Memory B cell (primary cell): ENCODE results near the gene TBC1D17.

Experiments used
- ATAC-seq: fragments of 150-1000 bp; cut with Tn5 transposase; 2 replicates; pipeline ENCODE4 v1.10.0; 2021; ENCODE audit warnings: low read depth, mild to moderate bottlenecking, moderate library complexity
- DNase-seq, 2 donors: peaks; one replicate each; pipeline ENCODE4 v3.0.0; 2022; ENCODE audit warnings: low spot score in 2 of 2
- H3K27ac Mint-ChIP-seq: one replicate; pipeline ENCODE4 v1.8.0; 2022; ENCODE audit warnings: mild to moderate bottlenecking, moderate library complexity, mixed read lengths
- H3K27me3 Mint-ChIP-seq: one replicate; pipeline ENCODE4 v1.8.0; 2022; ENCODE audit warnings: mixed read lengths
- H3K36me3 Mint-ChIP-seq: one replicate; pipeline ENCODE4 v1.8.0; 2022; ENCODE audit warnings: mild to moderate bottlenecking, mixed read lengths
- H3K4me1 Mint-ChIP-seq: one replicate; pipeline ENCODE4 v1.8.0; 2022; ENCODE audit warnings: mixed read lengths
- H3K4me3 Mint-ChIP-seq: one replicate; pipeline ENCODE4 v1.8.0; 2022; ENCODE audit warnings: mild to moderate bottlenecking, moderate library complexity, mixed read lengths
- H3K9me3 Mint-ChIP-seq: one replicate; pipeline ENCODE4 v1.8.0; 2022; ENCODE audit warnings: mixed read lengths

TBC1D17 gene

DNA sequence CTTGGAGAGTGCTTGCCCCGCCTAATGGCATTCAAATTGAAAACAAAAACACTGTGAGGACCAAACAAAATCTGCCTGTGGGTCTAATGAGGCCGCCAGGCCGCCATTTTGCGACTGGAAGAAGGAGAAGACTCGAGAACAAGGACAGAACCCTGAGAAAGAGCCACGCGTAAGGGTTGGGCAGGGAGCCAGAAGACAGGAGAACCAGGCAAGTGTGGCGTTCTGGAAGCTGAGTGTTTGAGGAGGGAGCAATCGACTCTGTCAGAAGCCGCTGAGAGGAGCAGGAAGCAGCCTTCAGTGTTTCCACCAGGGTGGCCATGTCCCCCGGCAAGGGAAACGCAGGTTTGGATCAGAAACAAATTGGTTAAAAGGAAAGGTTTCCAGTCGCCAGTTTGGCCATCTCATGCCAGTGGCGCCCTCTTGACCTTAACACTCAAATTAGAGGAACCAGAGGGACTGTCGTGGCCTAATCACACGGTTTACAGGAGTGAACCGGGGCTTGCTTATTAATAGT, 36.7 kb upstream of the TBC1D17 start:
- peak overlapping the region; percentile 86 for H3K27ac Mint-ChIP-seq
- H3K27me3 Mint-ChIP-seq: no peaks in the 10 kb centered on the region
- no peak overlapping the region for H3K4me3 Mint-ChIP-seq

DNA sequence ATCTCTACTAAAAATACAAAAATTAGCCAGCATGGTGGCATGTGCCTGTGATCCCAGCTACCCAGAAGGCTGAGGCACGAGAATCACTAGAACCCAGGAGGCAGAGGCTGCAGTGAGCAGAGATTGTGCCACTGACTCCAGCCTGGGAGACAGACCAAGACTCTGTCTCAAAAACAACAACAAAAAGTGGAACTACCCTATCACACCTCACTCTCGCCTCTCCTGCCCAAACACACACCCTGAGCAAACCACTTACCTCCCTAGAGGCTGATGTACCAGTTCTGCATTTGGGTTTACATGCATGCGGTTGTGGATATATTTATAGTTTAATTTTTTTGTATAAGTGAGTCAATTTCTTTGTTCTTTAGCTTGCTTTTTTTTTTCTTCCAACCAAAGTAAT, 34.2 kb upstream of the TBC1D17 start:
- peak overlapping the region; percentile 86 for H3K27ac Mint-ChIP-seq
- peak in 1 of 2 donors; percentile 71 for DNase-seq
- peaks cover 11% of the 10 kb centered on the region for H3K4me1 Mint-ChIP-seq
- no peaks in the 10 kb centered on the region for H3K27me3 Mint-ChIP-seq
- no peaks in the 10 kb centered on the region for H3K9me3 Mint-ChIP-seq
- H3K36me3 Mint-ChIP-seq: peaks cover 16% of the 10 kb centered on the region
- H3K4me3 Mint-ChIP-seq: peak overlapping the region; percentile 60
- peak; percentile 99 for ATAC-seq

More for the DNA sequence above, 36.7 kb upstream of the TBC1D17 start:
- Mint-ChIP-seq H3K9me3 (no peaks in the 10 kb centered on the region), H3K4me1 (peaks cover 9% of the 10 kb centered on the region), H3K36me3 (peaks cover 29% of the 10 kb centered on the region)
- no peak for ATAC-seq
- DNase-seq: no peak

DNA sequence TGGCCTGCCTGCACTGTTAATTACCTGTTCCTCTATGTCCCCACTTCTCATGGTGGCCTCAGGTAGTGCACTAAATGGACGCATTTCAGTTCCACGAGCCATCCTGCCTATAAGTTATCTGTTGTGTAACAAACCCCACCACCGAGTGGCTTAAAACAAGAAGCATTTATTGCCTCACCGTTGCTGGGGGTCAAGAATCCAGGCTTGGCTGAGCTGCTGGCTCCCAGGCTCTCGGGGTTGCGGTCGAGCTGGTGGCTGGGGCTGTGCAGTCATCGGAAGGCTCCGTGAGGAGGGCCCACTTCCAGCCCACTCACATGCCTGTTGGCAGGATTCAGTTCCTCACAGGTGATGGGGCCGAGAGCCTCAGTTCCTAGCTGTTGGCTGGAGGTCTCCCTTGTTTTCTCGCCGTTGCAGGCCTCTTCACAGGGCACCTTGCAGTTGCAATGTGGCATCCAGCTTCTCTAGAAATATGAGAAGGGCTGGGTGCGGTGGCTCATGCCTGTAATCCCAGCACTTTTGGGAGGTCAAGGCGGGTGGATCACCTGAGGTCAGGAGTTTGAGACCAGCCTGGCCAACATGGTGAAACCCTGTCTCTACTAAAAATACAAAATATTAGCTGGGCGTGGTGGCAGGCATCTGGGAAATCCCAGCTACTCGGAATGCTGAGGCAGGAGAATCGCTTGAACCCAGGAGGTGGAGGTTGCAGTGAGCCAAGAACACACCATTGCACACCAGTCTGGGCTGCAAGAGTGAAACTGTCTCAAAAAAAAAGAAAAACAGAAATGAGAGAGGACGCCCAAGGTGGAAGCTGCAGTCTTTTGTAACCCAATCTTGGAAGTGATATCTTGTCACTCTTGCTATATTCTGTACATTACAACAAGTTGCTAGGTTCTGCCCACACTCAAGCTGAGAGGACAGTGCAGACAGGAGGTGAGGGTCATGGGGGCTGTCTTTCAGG, 33.1 kb upstream of the TBC1D17 start:
- H3K4me1 Mint-ChIP-seq: peaks cover 16% of the 10 kb centered on the region
- H3K9me3 Mint-ChIP-seq: peaks cover 6% of the 10 kb centered on the region
- no peaks in the 10 kb centered on the region for H3K27me3 Mint-ChIP-seq
- ATAC-seq (no peak), DNase-seq (no peak)
- H3K27ac Mint-ChIP-seq: peak overlapping the region; percentile 86
- peak overlapping the region; percentile 79 for H3K4me3 Mint-ChIP-seq
- H3K36me3 Mint-ChIP-seq: peaks cover 8% of the 10 kb centered on the region

GRCh38 chr19:49845414-49845813, 32.1 kb upstream of the TBC1D17 start:
- H3K27me3 Mint-ChIP-seq: no peaks in the 10 kb centered on the region
- H3K4me1 Mint-ChIP-seq: peaks cover 23% of the 10 kb centered on the region
- H3K4me3 Mint-ChIP-seq: no peak overlapping the region
- DNase-seq: no peak
- H3K36me3 Mint-ChIP-seq: peaks cover 6% of the 10 kb centered on the region
- ATAC-seq: no peak
- H3K27ac Mint-ChIP-seq: no peak overlapping the region
- H3K9me3 Mint-ChIP-seq: peaks cover 6% of the 10 kb centered on the region

GRCh38 chr19:49846408-49846807, 31.1 kb upstream of the TBC1D17 start:
- ATAC-seq: no peak
- Mint-ChIP-seq H3K36me3 (peaks cover 3% of the 10 kb centered on the region), H3K4me3 (no peak overlapping the region), H3K27ac (no peak overlapping the region), H3K27me3 (no peaks in the 10 kb centered on the region), H3K4me1 (peaks cover 21% of the 10 kb centered on the region), H3K9me3 (peaks cover 6% of the 10 kb centered on the region)
- DNase-seq: no peak

DNA sequence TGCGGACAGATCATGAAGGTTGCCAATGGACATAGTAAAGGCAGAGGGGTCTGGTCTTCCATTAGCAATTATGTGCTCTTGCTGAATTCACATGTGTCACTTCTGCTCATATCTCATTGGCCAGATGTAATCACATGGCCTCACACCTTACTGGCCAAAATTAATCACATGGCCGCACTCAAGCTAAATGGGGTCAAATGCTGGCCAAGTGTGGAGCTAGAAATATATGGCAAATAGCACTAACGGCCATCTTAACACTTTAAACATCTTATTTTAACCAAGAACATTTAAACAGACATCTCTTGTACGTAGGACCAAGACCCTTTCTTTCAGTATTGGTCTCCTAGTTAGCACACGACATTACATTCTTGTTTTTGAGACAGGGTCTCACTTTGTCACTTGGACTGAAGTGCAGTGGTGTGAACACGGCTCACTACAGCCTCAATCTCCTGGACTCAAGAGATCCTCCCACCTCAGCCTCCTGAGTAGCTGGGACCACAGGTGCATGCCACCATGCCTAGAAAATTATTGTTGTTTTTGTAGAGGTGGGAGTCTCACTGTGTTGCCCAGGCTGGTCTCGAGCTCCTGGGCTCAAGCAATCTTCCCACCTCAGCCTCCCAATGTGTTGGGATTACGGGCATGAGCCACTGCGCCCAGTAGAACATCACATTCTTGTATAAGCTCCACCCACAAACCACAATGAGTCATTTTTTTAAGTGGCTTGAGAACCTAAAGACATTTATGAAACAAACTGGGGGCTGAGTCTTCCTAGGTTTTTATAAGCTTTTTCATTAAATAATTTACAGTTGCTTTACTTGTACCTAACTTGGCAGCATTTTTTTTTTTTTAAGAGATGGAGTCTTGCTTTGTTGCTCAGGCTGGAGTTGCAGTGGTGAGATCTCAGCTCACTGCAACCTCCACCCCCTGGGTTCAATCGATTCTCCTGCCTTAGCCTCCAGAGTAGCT, 29.5 kb upstream of the TBC1D17 start:
- no peak for DNase-seq
- Mint-ChIP-seq H3K27ac (no peak overlapping the region), H3K9me3 (peaks cover 6% of the 10 kb centered on the region), H3K4me3 (no peak overlapping the region), H3K4me1 (peaks cover 26% of the 10 kb centered on the region), H3K36me3 (peaks cover 3% of the 10 kb centered on the region), H3K27me3 (no peaks in the 10 kb centered on the region)
- no peak for ATAC-seq

DNA sequence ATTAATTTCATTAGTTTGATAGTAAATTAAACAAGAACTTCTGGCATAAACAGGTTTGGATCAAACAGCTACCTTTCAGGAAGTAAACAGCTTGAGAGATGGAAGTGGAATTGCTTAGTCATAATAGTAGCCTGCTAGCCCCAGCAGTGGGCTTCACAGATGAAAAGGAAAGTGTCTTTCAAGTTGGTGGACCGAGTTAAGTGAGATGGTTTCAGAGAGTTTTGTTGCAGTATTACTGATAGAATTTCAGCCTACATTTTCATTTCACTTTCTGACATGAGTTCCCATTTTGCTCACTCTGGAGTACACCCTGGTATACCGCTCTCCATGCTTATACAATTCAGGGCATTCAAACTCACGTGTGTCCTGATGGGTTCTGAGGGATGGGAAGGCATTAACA, 28.6 kb upstream of the TBC1D17 start:
- Mint-ChIP-seq H3K36me3 (peaks cover 3% of the 10 kb centered on the region), H3K4me3 (peak overlapping the region; percentile 46), H3K27ac (no peak overlapping the region), H3K9me3 (peaks cover 6% of the 10 kb centered on the region), H3K4me1 (peaks cover 27% of the 10 kb centered on the region), H3K27me3 (no peaks in the 10 kb centered on the region)
- no peak for DNase-seq
- ATAC-seq: no peak

- Mint-ChIP-seq H3K9me3 (peaks cover 6% of the 10 kb centered on the region), H3K4me3 (peak overlapping the region; percentile 90), H3K36me3 (peaks cover 3% of the 10 kb centered on the region), H3K4me1 (peaks cover 25% of the 10 kb centered on the region), H3K27me3 (no peaks in the 10 kb centered on the region), H3K27ac (peak overlapping the region; percentile 97)
- ATAC-seq (no peak), DNase-seq (no peak)
Observed at GRCh38 chr19:49849433-49850220, 27.9 kb upstream of the TBC1D17 start.

DNA sequence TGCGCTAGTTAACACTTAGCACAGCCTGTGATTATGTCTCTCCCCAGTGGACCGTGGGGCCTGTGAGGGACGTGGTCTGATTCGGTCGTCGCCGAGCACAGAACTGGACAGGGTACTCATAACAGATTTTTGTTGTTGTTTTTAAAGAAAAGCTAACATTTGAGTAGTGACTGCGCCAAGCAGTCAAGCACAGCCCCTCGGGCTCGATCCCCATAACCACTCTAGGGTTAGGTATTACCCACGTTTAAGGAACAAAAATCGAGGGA, 27.3 kb upstream of the TBC1D17 start:
- ATAC-seq (no peak), DNase-seq (no peak)
- Mint-ChIP-seq H3K4me3 (peak overlapping the region; percentile 90), H3K27me3 (no peaks in the 10 kb centered on the region), H3K36me3 (peaks cover 3% of the 10 kb centered on the region), H3K27ac (peak overlapping the region; percentile 97), H3K4me1 (peaks cover 25% of the 10 kb centered on the region), H3K9me3 (peaks cover 6% of the 10 kb centered on the region)

- H3K4me1 Mint-ChIP-seq: peaks cover 25% of the 10 kb centered on the region
- ATAC-seq: peak; percentile 86
- H3K4me3 Mint-ChIP-seq: peak within 1 kb of the TSS; percentile 90
- no peaks in the 10 kb centered on the region for H3K27me3 Mint-ChIP-seq
- H3K27ac Mint-ChIP-seq: peak within 1 kb of the TSS; percentile 97
- DNase-seq: peak; percentile 91 to 98
- peaks cover 3% of the 10 kb centered on the region for H3K36me3 Mint-ChIP-seq
- peaks cover 6% of the 10 kb centered on the region for H3K9me3 Mint-ChIP-seq
Observed at GRCh38 chr19:49850487-49851342, 26.8 kb upstream of the TBC1D17 start, which contains the start of gene PTOV1. Gene PTOV1 (plus strand): TSS chr19:49851159.

DNA sequence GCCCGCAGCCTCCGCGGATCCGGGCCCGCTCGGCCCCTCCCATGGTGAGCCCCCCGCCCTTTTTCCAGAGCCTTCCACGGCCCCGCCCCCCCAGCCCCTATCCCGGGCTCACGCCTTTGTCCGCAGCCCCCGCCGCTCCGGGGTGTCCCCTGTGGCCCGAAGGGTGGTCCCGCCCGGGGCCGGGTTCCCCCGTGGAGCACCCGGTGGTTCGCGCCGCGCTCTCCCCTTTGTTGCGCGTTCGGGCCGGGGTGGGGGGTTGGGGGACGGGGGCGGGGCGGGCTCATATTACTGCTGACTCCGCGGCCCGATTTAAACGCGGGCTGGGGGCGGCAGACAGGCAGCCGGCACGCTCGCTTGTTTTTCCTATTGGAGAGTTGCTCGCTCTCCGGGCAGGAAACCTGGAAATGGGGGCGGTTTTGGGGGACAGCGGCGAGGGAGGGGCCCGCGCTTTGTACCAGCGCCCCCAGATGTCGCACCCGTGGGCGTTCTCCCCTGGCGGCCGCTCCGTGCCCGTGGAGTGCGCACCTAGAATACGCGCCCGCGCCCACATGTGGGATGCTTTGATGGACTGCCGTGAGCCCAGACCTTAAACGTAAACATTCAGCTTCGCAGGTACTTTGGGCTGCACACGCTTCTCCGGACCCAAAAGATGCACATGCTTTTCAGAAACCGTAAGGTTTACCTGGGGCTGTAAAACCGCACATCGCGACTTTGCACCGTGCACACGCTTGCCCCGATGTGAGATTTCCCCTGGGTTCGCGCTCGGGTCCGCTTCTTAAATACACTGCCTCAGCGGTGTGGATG, 25.8 kb upstream of the TBC1D17 start:
- peaks cover 6% of the 10 kb centered on the region for H3K9me3 Mint-ChIP-seq
- no peak for DNase-seq
- peak overlapping the region; percentile 97 for H3K27ac Mint-ChIP-seq
- ATAC-seq: peak; percentile 14
- H3K4me3 Mint-ChIP-seq: peak overlapping the region; percentile 81
- no peaks in the 10 kb centered on the region for H3K27me3 Mint-ChIP-seq
- H3K4me1 Mint-ChIP-seq: peaks cover 25% of the 10 kb centered on the region
- peaks cover 4% of the 10 kb centered on the region for H3K36me3 Mint-ChIP-seq

- Mint-ChIP-seq H3K27ac (no peak overlapping the region), H3K36me3 (peaks cover 4% of the 10 kb centered on the region), H3K4me3 (peak overlapping the region; percentile 81), H3K27me3 (no peaks in the 10 kb centered on the region), H3K4me1 (peaks cover 25% of the 10 kb centered on the region), H3K9me3 (peaks cover 6% of the 10 kb centered on the region)
- ATAC-seq (no peak), DNase-seq (no peak)
Observed at GRCh38 chr19:49852631-49853126, 24.8 kb upstream of the TBC1D17 start.
